Stimulated activated CD4-positive, alpha-beta T cell treated with anti-CD3 and anti-CD28 coated beads, Interleukin-15, amount 100 ng/mL, for 48 hours (primary cell): ENCODE measurements around the gene MKI67.
A peak's percentile ranks its signal among the peaks of the same experiment; 100 is the strongest.
"Not testable (repeated sequence)": the region's sequence is repeated elsewhere in the genome, so short reads cannot be mapped to it uniquely, and the experiment has no call there.

ENCODE experiments used
- DNase-seq, 2 donors: peaks; one replicate each; pipeline ENCODE4 v3.0.0-alpha.2; 2020; ENCODE audit warnings: low read depth in 2 of 2

Gene MKI67, protein sequence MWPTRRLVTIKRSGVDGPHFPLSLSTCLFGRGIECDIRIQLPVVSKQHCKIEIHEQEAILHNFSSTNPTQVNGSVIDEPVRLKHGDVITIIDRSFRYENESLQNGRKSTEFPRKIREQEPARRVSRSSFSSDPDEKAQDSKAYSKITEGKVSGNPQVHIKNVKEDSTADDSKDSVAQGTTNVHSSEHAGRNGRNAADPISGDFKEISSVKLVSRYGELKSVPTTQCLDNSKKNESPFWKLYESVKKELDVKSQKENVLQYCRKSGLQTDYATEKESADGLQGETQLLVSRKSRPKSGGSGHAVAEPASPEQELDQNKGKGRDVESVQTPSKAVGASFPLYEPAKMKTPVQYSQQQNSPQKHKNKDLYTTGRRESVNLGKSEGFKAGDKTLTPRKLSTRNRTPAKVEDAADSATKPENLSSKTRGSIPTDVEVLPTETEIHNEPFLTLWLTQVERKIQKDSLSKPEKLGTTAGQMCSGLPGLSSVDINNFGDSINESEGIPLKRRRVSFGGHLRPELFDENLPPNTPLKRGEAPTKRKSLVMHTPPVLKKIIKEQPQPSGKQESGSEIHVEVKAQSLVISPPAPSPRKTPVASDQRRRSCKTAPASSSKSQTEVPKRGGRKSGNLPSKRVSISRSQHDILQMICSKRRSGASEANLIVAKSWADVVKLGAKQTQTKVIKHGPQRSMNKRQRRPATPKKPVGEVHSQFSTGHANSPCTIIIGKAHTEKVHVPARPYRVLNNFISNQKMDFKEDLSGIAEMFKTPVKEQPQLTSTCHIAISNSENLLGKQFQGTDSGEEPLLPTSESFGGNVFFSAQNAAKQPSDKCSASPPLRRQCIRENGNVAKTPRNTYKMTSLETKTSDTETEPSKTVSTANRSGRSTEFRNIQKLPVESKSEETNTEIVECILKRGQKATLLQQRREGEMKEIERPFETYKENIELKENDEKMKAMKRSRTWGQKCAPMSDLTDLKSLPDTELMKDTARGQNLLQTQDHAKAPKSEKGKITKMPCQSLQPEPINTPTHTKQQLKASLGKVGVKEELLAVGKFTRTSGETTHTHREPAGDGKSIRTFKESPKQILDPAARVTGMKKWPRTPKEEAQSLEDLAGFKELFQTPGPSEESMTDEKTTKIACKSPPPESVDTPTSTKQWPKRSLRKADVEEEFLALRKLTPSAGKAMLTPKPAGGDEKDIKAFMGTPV (N-terminal part only)

DNA sequence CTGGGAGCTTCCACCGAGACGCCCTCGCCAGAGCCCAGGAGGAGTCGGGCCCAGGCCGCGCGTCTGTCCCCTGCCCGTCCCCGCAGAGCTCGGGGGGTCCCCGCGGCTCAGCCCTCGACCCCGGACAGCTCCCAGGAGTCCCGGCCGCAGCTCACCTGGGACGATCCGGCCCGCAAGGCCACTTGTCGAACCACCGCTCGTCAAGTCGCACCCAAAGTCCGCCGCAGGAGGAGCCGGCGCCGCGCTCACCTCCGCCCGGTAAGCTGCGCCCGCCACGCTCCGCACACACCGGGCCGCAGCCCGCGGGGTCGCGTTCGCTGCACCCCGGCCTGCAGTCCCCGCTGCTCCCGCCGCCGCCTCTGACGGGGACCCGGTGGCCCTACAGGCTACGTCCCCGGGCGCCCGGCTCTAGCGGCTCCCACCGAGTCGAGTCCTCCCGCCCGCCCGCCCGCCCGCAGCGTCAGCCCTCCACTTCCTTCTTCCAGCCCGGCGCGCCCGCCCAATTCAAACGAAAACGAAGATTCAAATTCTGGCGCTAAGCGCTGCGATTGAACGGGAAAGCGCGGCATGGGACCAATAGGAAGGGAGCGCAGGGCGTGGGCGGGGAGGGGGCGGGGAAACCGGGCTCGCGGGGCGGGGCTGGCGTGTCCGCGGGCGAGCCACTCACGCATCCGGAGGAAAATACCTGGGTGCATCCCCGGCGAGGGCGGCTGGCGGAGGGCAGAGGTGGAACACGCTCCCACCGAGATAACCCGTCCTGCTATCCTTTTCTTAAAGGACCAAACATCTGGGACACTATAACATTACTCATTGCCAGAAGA is at the start of gene MKI67:
TSS of gene MKI67 (minus strand) at position 480 of the 821 bp plus-strand sequence. CDS start 756 bp downstream, outside the sequence.
- DNase-seq: peak; percentile 87 to 88

DNA sequence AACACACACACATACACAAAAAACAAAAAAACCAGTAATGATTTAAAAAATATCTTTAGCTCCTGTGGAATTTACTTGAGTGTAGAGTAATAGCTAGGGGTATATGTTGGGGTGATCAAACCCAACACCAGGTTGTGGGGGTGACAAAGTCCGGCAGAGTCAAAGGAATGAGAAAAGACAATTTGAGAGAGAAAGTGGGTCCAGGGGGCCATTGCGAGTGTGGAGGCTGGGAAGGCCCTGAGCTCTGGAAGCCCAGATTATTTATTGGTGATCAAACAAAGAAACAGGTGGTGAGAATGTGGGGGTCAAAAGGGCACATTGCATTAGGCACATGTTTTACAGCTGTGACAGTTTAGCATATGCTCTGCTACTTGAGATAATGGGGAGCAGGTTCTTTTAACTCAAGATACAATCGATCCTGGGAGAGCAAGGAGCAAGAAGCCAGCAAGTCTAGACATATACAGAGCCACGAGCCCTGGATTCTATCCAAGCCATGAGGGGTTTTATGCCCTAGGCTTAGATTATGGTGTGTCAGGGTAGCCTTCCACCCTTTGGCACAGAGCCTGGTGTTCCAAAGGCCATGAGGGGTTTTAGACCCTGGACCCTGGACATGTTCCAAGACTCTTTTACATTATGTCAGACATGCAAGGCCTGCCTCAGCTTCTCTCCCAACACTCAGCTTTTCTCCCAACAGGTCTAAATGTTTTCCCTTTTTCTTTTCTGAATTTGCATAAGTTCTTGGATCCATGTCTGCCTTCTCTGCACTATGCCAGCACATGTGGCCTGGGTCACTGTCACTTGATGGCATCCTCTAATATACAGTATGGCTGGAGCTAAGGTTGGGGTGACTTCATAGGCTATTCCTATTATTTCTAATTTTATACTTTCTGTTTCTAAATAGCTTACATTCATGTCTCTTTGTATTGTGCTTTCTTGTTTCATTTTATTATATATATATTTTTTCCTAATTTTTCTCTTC is 48.6 kb upstream of the MKI67 start:
- DNase-seq: no peak

DNA sequence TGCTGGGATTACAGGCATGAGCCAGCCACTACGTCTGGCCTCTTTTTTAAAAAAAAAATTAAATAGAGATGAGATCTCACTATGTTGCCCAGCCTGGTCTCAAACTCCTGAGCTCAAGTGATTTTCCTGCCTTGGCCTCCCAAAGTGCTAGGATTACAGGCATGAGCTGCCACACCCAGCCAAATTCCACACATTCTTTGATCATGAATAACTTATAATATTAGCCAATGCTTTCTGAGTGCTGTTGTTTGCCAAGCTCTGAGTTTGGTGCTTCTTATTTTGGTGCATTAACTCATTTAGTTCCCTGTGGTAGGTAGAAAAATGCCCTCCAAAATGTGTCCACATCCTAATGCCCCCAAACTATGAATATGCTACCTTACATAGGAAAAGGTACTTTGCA is 47.2 kb upstream of the MKI67 start:
- DNase-seq: no peak

DNA sequence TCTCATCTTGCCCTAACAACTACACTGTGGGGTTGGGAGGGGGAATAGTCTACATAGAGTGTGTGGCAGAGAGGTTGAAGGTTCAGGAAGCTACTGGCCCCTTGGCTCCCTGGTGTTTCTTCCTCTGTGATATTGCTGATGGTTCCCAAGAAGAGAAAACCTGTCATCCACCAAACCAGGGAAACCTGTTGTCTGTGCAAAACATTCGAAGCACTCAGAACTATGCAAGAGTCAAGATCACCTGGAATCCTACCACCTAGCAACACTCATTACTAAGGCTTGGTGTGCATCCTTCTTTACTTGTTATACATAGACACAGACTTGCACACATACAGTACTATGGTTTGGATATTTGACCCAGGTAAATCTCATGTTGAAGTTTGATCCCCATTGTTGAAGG is 46.5 kb upstream of the MKI67 start:
- DNase-seq: no peak

DNA sequence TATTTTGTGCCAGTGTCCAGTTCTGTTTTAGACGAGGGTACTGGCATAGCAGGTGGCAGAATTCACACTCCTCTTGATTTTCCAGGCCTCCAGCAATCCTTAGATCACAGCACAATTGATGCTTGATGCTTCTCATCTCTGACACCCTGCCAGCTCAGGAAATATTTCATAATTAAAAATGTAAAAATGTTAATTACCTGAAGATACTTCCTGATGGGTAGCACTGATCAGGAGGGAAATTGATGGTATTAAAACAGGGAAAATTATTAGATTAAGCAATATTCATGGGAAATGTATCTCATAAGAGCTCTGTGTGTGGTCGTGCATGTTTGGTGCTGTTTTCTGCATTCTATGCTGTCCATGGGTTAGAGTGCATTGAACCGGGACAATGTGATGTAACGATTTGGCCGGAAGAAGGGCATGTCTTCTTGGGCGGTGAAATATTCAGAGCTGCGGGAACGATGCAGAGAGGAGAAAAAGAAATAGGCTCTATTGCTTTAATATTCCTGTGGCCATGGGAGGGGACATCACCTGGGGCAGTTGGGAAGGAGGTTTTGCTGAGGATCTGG is 43.7 kb upstream of the MKI67 start:
- DNase-seq: no peak

DNA sequence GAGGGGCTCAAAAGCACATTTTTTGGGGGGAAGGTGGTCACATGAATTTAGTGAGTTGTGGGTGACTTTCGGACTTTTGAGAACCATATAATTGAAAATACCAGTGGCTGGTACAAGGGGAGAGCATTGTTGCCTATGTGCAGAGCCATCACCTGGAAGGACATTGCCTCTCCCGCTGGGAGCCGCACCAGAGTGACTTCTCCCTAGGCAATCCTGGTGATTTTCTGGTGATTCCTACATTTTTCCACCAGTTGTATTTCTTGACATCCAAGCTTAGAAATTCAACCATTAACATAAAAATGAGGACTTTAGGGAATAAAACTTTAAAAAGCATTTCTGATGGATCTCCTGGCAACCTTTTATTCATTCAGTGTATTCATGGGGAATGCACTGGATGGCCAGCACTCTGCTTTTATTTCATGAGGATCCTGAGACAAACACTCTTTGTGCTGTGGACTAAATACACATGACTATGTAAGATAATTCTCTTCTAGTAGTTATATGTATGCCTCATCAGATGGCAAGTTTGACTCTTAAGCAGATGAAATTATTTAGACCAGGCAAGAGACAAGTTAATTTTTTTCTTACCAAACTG is 41.8 kb upstream of the MKI67 start:
- no peak for DNase-seq

DNA sequence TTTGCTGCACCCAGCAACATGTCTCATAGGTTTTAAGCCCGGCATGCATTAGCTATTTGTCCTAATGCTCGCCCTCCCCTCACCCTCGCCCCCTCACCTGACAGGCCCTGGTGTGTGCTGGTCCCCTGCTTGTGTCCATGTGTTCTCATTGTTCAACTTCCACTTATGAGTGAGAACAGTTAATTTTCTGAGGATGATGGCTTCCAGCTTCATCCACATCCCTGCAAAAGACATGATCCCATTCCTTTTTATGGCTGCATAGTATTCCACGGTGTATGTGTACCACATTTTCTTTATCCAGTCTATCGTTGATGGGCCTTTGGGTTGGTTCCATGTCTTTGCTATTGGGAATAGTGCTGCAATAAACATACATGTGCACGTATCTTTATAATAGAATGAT is 40.9 kb upstream of the MKI67 start:
- not testable (repeated sequence) for DNase-seq

DNA sequence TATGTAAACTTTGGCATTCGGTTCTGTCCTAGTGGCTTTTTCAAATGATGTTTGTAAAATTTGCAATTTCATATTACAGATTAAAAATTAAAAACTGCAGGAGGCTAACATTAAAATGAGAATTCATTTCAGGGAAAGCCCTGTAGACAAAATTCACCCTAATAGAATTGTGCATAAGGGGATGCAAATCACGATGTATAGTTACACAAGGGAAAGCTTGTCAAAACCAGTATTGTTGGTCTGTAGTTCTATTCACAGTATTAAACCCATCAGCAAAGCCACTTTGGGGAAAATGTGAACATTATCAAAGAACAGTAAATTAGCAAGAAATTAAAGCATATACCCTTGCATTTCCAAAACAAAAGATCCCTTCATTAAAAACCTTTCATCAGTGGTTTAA is 39.9 kb upstream of the MKI67 start:
- no peak for DNase-seq

DNA sequence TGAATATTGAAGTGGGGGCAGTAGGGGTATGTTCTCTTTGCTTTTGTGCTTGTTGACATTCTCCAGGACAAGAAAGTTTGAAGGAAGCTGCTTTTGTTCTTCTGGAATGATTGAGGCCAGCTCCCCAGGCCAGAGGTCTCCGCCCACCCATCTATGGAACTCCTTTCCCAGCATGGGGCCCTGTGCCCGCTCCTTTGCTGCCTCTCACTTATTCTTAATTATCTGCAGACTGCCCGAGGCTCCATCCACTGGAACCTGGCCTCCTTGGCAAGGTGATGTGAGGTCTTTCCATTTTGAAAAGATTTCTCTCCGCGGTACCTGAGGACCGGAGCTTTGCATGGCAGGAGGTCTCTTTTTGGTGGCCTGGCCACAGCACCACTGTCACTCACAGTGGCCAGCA is 39.3 kb upstream of the MKI67 start:
- DNase-seq: no peak

DNA sequence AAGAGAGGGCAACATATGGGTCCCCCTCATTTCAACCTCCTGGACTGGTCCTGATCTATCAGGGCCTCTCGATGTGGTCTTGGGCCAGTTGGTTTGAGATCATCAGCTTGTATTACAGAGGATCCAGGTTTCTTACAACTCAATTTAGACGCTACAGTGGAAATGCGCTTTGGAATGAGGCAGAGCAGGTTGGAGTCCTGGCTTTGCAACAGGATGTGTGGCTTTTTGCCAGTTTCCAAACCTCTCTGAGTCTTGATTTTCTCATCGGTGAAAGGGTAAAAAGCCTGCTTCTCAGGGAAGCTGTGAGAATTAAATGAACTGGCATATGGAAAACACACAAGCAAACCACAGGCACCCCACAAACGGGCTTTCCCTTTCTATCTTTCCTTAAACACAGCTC is 37.5 kb upstream of the MKI67 start:
- DNase-seq: no peak

DNA sequence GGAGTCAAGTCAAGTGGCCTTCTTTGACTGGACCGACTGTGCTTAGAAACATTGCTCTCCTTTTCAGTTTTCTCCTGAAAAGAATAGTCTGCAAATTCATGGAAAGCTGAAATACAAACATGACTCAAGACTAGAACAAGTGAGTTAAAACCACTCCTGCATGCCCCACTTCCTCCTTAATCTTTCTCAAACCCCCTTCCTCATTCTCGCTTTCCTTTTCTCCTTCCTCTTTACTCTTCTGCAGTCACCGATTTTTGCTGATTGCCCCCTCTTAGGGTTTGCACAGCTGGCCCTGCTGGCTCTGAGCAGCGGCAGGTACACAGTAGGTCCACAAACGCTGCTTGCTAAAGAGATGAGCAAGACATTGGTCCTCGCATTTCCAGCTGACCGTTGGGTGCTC is 34.8 kb upstream of the MKI67 start:
- DNase-seq: no peak

DNA sequence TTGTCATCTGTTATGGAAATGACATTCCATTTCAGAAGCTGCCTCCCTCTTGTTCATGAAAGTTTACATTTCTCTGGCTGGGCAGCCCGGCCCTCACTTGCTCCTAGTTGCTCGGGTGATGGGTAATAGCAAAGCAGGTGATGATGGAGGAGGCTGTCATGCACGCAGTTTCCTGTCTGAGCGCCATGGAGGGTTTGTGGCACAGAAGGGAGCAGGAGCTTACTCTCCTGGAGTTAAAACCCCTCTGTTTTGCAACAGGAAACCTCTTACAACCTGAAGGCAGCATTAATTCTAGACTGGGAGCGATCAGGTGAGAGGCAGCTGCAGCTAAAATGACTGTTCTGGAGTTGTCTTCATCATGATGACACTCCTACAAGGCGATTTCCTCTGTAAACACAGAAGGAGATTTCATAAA is 34.1 kb upstream of the MKI67 start:
- no peak for DNase-seq

DNA sequence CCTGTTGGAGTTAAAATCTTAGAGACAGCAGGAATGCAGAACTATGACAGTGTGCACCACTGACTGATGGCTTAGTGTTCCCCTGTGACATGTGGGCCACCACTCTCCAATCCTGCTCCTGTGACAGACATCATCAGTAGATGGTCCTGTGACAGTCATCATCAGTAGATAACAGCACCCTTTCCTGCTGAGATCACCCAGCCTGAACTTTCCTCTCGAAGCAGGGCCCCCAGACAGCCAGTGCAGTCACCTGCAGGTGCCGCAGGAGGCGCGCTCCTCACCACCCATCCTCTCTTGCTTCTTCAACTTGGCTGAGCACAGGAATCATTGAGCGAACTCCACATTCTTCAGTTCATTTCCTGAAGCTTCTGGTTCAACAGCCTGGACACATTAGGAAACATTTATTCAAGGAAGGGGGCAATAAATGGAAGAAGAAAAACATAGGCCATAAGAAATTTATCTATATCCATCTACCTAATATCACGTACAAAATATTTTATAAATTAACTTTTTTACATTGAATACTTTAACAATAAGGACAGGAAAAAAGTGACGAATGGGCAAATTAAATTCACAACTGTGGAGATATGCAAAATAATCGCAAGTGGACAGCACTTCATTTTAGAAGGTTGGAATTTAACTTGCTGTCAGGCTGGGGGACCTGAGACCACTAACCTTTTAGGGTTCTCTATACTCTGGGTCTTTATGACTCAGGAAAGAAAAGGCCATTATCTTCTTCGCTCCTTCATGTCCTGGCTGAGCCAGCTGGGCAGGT is 32.0 kb upstream of the MKI67 start:
- DNase-seq: no peak

DNA sequence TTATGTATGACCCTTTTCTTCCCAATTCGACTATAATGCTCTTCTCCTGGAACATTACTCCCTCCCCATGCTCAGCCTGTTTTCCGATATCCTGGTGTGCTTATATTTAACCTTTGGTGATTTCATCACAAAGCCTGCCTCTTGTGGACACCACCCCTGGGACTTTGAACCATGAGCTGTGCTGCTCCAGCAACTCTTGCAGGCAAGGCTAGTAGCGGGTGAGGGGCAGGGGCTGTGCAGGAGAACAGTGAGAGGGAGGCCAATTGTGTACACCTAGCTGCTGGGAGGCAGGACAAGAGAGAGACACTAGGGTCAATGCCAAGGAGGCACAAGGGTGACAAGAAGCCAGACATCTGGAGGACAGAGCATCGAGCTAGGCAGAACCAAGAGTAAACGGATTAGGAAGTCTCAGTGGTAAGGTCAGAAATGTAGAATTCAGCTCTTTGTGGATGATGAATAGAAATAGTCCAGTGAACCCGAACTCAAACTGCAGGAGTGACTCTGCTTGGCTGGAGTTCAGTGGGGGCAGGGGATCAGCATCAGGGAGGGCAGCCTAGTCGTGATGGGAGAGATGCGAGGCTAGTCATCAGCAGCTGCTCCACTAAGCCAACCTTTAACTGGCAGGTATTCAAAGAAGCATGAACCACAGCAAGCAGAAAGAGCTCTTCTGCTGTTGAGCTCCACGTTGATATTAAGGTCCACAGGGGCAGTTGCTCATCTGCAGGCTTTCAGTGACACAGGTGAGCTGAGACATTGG is 31.0 kb upstream of the MKI67 start:
- DNase-seq: no peak

DNA sequence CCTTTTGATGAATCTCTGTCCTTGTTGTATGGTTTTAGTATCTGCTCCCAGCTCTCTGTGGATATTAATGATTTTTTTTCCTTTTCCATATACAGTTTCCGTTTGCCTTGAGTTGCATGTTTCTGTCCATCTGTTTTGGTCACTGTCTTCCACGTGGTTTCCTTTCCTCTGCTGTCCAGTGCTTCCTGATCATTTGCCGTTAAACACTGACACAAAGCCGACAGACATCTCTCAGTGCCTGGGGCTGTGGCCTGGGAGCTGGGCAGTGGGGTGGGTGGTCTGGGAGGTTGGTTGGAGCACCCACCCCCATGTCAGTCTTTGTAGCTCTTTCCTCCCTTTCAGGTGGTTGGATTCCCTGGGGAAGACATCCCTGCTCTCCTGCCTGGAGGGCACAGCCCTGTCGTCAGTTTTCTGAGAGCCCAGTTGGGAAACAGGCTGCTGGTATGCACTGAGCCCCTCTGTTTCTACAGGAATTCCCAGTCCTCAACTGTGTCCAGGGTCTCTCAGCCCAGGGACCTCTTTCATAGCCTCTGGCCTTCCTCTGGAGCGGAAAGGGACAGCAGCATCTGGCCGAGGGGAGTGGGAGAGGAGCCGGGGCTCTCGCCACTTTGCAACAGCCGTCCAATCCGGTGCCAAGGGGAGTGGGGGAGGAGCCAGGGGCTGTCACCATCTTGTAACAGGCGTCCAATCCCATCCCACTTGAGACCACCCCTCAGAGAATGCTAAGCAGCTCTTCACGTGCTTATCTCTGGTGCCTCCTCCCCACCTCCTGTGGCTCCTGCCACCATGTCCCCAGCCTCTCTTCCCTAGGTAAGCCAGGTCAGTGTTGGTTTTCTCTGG is 26.7 kb upstream of the MKI67 start:
- no peak for DNase-seq

DNA sequence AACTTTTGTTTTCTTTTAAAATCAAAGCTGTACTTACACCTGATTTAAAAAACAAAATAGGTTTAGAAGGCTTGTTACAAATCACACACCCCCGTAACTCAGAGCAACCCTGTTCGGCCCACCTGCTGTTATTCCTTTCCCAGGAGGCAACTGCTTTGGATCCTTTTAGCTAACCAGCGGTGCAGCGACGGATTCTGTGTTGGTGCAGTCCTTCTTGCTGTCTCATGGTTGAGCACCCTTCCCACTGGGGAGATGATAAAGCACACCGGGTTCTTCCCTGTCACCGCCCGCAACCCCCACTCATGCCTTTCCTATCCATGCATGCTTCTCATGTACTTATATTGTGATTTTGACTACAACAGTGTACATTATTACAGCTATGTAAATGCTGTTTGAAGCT is 24.8 kb upstream of the MKI67 start:
- DNase-seq: no peak

DNA sequence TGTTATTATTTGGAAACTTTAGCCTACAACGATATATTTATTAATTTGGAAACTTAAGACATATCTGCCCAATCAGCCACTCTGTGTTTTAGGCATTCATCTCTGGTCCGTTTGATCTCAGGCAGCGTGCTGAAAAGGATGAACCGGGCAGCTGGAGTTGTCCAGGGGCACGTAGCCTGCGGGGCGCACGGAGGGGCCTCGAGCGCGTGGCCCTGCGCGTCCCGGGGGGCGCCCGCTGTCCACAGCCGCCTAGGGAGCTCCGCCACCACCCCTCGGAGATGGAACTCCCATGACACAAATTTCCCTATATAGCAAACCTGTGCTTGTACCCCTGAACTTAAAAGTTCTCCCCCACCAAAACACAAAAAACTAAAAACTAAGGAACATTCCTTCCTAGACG is 24.3 kb upstream of the MKI67 start:
- DNase-seq: no peak
